Adrenal gland (tissue), 12 donors: ENCODE data around the gene SRPK3. TPM values are rescaled to one million over a fixed set of nuclear protein-coding genes. Genes with fewer than 3 reads are reported as not detected.

ENCODE experiments used
- DNase-seq, 7 donors: peaks; one replicate each; pipeline ENCODE4 v3.0.0-alpha.2; 2019 to 2020
- H3K27ac ChIP-seq, 5 donors: fragments of 200-600 bp; sonication (generic) in 4 of 5; 1 replicate in 3 of 5; 2 replicates in 2 of 5; pipeline versions ENCODE4 v1.5.1 to v1.8.0; 2016 to 2020; ENCODE audit warnings: mild to moderate bottlenecking in 1 of 5
- H3K27me3 ChIP-seq: fragments of 200-600 bp; 2 replicates; pipeline ENCODE4 v1.8.0; 2021
- H3K36me3 ChIP-seq, 2 donors: fragments of 200-600 bp; replicated peaks in 1 of 2; 1 replicate in 1 of 2; 2 replicates in 1 of 2; pipeline versions ENCODE4 v1.5.1 to v1.8.0; 2018 to 2022
- H3K4me1 ChIP-seq, 2 donors: fragments of 200-600 bp; replicated peaks in 1 of 2; 1 replicate in 1 of 2; 2 replicates in 1 of 2; pipeline versions ENCODE4 v1.5.1 to v1.8.0; 2018 to 2021
- H3K4me3 ChIP-seq, 4 donors: fragments of 200-600 bp; sonication (generic) in 3 of 4; one replicate each; pipeline ENCODE4 v1.5.1; 2016 to 2018
- H3K9me3 ChIP-seq, 3 donors: fragments of 200-600 bp; sonication (generic) in 1 of 3; replicated peaks in 1 of 3; 1 replicate in 2 of 3; 2 replicates in 1 of 3; pipeline versions ENCODE4 v1.5.1 to v1.8.0; 2016 to 2021
- CTCF ChIP-seq, 6 experiments: fragments of 450-650 bp in 4 of 6; fragments of 200-600 bp in 2 of 6; sonication (generic) in 1 of 6; IDR thresholded peaks; 1 replicate in 5 of 6; 2 replicates in 1 of 6; pipeline versions ENCODE4 v1.5.1 to v1.8.0; 2016 to 2021; ENCODE audit warnings: antibody characterized with exemption in 6 of 6, mild to moderate bottlenecking in 2 of 6, moderate library complexity in 1 of 6
- POLR2A ChIP-seq, 2 donors: fragments of 450-650 bp; IDR thresholded peaks; one replicate each; pipeline ENCODE4 v1.6.1; 2017; ENCODE audit warnings: antibody characterized with exemption in 2 of 2, mild to moderate bottlenecking in 2 of 2, moderate library complexity in 1 of 2
- WGBS, 4 donors: extraction: QIAGEN DNeasy Blood & Tissue Kit in 2 of 4; methylation state at CpG; one replicate each; pipeline versions ENCODE4 v1.1.5 to v1.1.7; 2013 to 2017; 5-methylcytosine and 5-hydroxymethylcytosine counted together
- intact Hi-C, 2 donors: fragments of 100-400 bp; cut with DNase I; formaldehyde crosslinking; loops; one replicate each; pipeline versions ENCODE4 v1.14.1 to v1.15.0; 2022 to 2023
- polyA plus RNA-seq, 3 donors: library from polyadenylated mRNA; stranded (reverse); fragments of 200-250 nt in 2 of 3; fragments of 350-450 nt in 1 of 3; fragmentation: Illumina TruSeq in 1 of 3; extraction: RNeasy Lipid Tissue Mini Kit (QIAGEN cat#74804) in 1 of 3; gene quantifications; one replicate each; pipeline ENCODE4 v1.2.3, GENCODE V29; 2013 to 2014
- total RNA-seq, 9 donors: library from RNA; depleted of rRNA in 4 of 9; stranded (reverse); fragments of >200 nt in 4 of 9; fragments of 120-200 nt in 1 of 9; fragmentation: NEBNext Ultra II Directional in 1 of 9; extraction: Animal tissue kit (Norgen Biotek cat#: 25700) in 1 of 9; gene quantifications; one replicate each; pipeline versions ENCODE4 v1.1.0 to v1.2.4, GENCODE V29; 2013 to 2023
- donor health status: healthy with polysubstance abuse.
- donor health status: Bipolar disorder and iron deficiency.
- donor health status: DM: yes; HTN: yes; CAD: no.
- donor health status: DM: no; HTN: no; CAD: no.
- donor health status: DM: no; HTN: no; CAD: no.
- donor health status: DM: yes; HTN: yes; CAD: no.

The SRPK3 gene
- total and polyA plus RNA-seq, 12 donors: 0.14 to 20.5 (median 1.3) TPM; not detected in 1

DNA sequence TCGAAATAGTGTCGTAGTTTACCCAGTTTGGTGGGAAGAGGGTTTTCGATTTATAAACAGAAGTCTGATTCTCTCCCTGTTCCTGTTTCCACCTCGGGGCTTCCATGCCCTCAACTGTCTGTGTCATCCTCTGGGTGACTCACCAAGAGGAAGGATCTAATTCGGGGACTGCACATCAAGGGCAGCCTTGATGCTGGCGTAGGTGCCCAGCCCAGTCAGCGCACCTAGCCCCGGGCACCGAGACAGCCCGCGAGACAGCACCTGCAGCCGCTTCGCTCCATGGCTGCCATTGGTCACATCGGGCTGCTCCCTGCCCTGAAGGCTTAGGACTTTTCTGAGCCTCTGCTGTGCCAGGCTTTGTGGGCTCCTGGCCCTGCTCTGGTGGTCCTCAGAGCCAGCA is 48.4 kb upstream of the SRPK3 start:
- Histone ChIP-seq H3K4me1 (peaks cover 11 to 21% of the 10 kb centered on the region in 2 donors), H3K27me3 (no peaks in the 10 kb centered on the region), H3K36me3 (no peaks in the 10 kb centered on the region), H3K4me3 (no peak overlapping the region), H3K27ac (peak overlapping the region; percentile 21 to 75 (median 23)), H3K9me3 (no peaks in the 10 kb centered on the region)
- peak in 6 of 7 donors; percentile 59 to 68 (median 65) for DNase-seq
- intact Hi-C loops: no loop called here
- TF ChIP-seq CTCF (IDR thresholded peaks at IDR 0.05) (no peak), POLR2A (IDR thresholded peaks at IDR 0.05) (no peak)
- 45 to 82% (median 70%) methylated on average over 14 of the region's 14 CpGs; no CpG with 5 or more reads in 1 of the 4 donors for WGBS, 4 donors

- no peaks in the 10 kb centered on the region for H3K9me3 ChIP-seq
- no peak for DNase-seq
- intact Hi-C loops: no loop called here
- H3K4me1 ChIP-seq: peaks cover 4 to 7% of the 10 kb centered on the region in 2 donors
- no peak overlapping the region for H3K4me3 ChIP-seq
- H3K36me3 ChIP-seq: no peaks in the 10 kb centered on the region
- no peak overlapping the region for H3K27ac ChIP-seq
- no peaks in the 10 kb centered on the region for H3K27me3 ChIP-seq
- 77 to 100% (median 82%) methylated on average over 3 to 15 of the region's 15 CpGs for WGBS, 4 donors
- TF ChIP-seq CTCF (IDR thresholded peaks at IDR 0.05) (no peak), POLR2A (IDR thresholded peaks at IDR 0.05) (no peak)
These were observed 47.1 kb upstream of the SRPK3 start for GRCh38 chrX:153733651-153734240.

DNA sequence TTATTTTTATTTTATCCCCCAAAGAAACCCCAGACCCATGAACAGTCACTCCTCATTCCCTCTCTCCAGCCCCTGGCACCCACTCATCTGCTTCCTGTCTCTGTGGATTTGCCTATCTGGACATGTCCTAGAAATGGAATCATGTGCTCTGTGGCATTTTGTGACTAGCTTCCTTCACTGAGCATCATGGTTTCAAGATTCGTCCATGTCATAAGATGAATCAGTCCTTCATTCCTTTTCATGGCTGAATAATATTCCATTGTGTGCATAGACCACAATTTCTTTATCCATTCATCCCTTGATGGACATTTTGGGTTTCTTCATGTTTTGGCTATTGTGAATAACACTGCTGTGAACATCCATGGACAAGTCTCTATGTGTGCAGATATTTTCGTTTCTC is 46.0 kb upstream of the SRPK3 start:
- no peak for DNase-seq
- TF ChIP-seq CTCF (IDR thresholded peaks at IDR 0.05): no peak
- TF ChIP-seq POLR2A (IDR thresholded peaks at IDR 0.05): no peak
- Histone ChIP-seq H3K27ac (no peak overlapping the region), H3K27me3 (no peaks in the 10 kb centered on the region), H3K4me3 (no peak overlapping the region), H3K36me3 (no peaks in the 10 kb centered on the region), H3K4me1 (peaks cover 4% of the 10 kb centered on the region in 2 donors), H3K9me3 (no peaks in the 10 kb centered on the region)
- intact Hi-C loops: no loop called here
- 74 to 100% (median 84%) methylated on average over 2 of the region's 2 CpGs for WGBS, 4 donors

DNA sequence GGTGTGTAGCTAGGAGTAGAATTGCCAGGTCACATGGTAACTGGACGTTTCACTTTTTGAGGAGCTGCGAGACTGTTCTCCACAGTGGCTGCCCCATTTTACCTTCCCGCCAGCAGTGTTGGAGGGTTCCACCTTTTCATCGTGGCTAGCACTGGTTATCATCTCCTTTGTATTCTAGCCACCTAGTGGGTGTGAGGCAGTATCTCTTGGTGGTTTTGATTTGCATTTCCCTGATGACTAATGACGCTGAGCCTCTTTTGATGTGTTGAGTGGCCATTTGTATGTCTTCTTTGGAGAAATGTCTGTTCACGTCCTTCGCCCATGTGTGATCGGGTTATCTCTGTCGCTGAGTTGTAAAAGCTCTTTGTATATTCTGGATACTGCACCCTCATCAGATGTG is 45.6 kb upstream of the SRPK3 start:
- intact Hi-C loops: no loop called here
- no peak for TF ChIP-seq POLR2A (IDR thresholded peaks at IDR 0.05)
- no peak for TF ChIP-seq CTCF (IDR thresholded peaks at IDR 0.05)
- H3K27ac ChIP-seq: no peak overlapping the region
- DNase-seq: no peak
- H3K4me3 ChIP-seq: no peak overlapping the region
- peaks cover 4% of the 10 kb centered on the region in 2 donors for H3K4me1 ChIP-seq
- H3K9me3 ChIP-seq: no peaks in the 10 kb centered on the region
- H3K36me3 ChIP-seq: no peaks in the 10 kb centered on the region
- WGBS, 4 donors: 80 to 88% (median 86%) methylated on average over 9 of the region's 9 CpGs
- H3K27me3 ChIP-seq: no peaks in the 10 kb centered on the region
